SK-N-SH treated with all-trans-retinoic acid at 6 μM for 48 hours (cell line): ENCODE measurements around the gene IGDCC3.

Source experiments
- ATAC-seq: fragments of 200-7000 bp; cut with Tn5 transposase; 3 replicates; pipeline ENCODE4 v1.9.1; 2020; ENCODE audit warnings: mild to moderate bottlenecking, moderate library complexity
- BACH2 ChIP-seq: fragments of 250-450 bp; sonication (Bioruptor Pico); IDR thresholded peaks from 2 replicates; pipeline ENCODE4 v1.9.0; 2021; ENCODE audit warnings: mild to moderate bottlenecking, borderline replicate concordance
- CSDC2 ChIP-seq: fragments of 250-450 bp; sonication (Bioruptor Pico); IDR thresholded peaks from 2 replicates; pipeline ENCODE4 v1.5.0; 2020; ENCODE audit warnings: mild to moderate bottlenecking, moderate library complexity
- ESRRG ChIP-seq: fragments of 250-450 bp; sonication (Bioruptor Pico); IDR thresholded peaks from 2 replicates; pipeline ENCODE4 v1.6.1; 2021; ENCODE audit warnings: mild to moderate bottlenecking
- ISL1 ChIP-seq: fragments of 250-450 bp; sonication (Bioruptor Pico); IDR thresholded peaks from 2 replicates; pipeline ENCODE4 v2.1.2; 2022; ENCODE audit warnings: mild to moderate bottlenecking, moderate library complexity
- OSR1 ChIP-seq: fragments of 250-450 bp; sonication (Bioruptor Pico); IDR thresholded peaks from 2 replicates; pipeline ENCODE4 v1.8.0; 2022; ENCODE audit warnings: moderate library complexity, mild to moderate bottlenecking, inconsistent platforms
- PATZ1 ChIP-seq: fragments of 250-450 bp; sonication (Bioruptor Pico); IDR thresholded peaks from 2 replicates; pipeline ENCODE4 v1.8.0; 2020; ENCODE audit warnings: mild to moderate bottlenecking, moderate library complexity, borderline replicate concordance
- POU6F1 ChIP-seq: fragments of 250-450 bp; sonication (Bioruptor Pico); IDR thresholded peaks from 2 replicates; pipeline ENCODE4 v1.8.0; 2021; ENCODE audit warnings: low read depth, mild to moderate bottlenecking, moderate library complexity, borderline replicate concordance
- PPARA ChIP-seq: fragments of 250-450 bp; sonication (Bioruptor Pico); IDR thresholded peaks from 2 replicates; pipeline ENCODE4 v1.5.0; 2020; ENCODE audit warnings: mild to moderate bottlenecking, borderline replicate concordance
- RARB ChIP-seq: fragments of 250-450 bp; sonication (Bioruptor Pico); IDR thresholded peaks from 2 replicates; pipeline ENCODE4 v1.8.0; 2021; ENCODE audit warnings: mild to moderate bottlenecking, moderate library complexity
- SNAI2 ChIP-seq: fragments of 250-450 bp; sonication (Bioruptor Pico); IDR thresholded peaks from 2 replicates; pipeline ENCODE4 v1.5.0; 2020; ENCODE audit warnings: mild to moderate bottlenecking, moderate library complexity
- TOX ChIP-seq: fragments of 250-450 bp; sonication (Bioruptor Pico); IDR thresholded peaks from 2 replicates; pipeline ENCODE4 v1.8.0; 2021; ENCODE audit warnings: mild to moderate bottlenecking, moderate library complexity, borderline replicate concordance
- ZC3H10 ChIP-seq: fragments of 250-450 bp; sonication (Bioruptor Pico); IDR thresholded peaks from 2 replicates; pipeline ENCODE4 v1.5.1; 2021; ENCODE audit warnings: mild to moderate bottlenecking, moderate library complexity
- ZFP3 ChIP-seq: fragments of 250-450 bp; sonication (Bioruptor Pico); IDR thresholded peaks from 2 replicates; pipeline ENCODE4 v1.5.0; 2020; ENCODE audit warnings: mild to moderate bottlenecking, moderate library complexity
- ZNF565 ChIP-seq: fragments of 450-650 bp; formaldehyde crosslinking; conservative IDR thresholded peaks from 2 replicates; pipeline ENCODE4 v1.5.0; 2020; ENCODE audit warnings: low read depth, mild to moderate bottlenecking, moderate library complexity
- ZNF70 ChIP-seq: fragments of 450-650 bp; formaldehyde crosslinking; IDR thresholded peaks from 2 replicates; pipeline ENCODE4 v1.5.0; 2020; ENCODE audit warnings: mild to moderate bottlenecking, moderate library complexity
- ZNF8 ChIP-seq: fragments of 450-650 bp; formaldehyde crosslinking; IDR thresholded peaks from 2 replicates; pipeline ENCODE4 v1.5.0; 2020; ENCODE audit warnings: mild to moderate bottlenecking, moderate library complexity
- TF ChIP-seq, protein P1 (sequence below): fragments of 250-450 bp; sonication (Bioruptor Pico); IDR thresholded peaks from 2 replicates; pipeline ENCODE4 v1.5.1; 2020; ENCODE audit warnings: low read depth, mild to moderate bottlenecking, moderate library complexity
- TF ChIP-seq, protein P2 (sequence below): fragments of 250-450 bp; sonication (Bioruptor Pico); IDR thresholded peaks from 2 replicates; pipeline ENCODE4 v1.5.1; 2021; ENCODE audit warnings: mild to moderate bottlenecking, moderate library complexity

IGDCC3 gene

GRCh38 chr15:65303687-65304380 lies 74.0 kb downstream of the IGDCC3 start:
- peak; percentile 56 for ATAC-seq
- TF ChIP-seq BACH2 (CRISPR knock-in tag) (no peak), ZFP3 (CRISPR knock-in tag) (0 out of 2 replicates have a peak, but pooled peaks have one; percentile 13), CSDC2 (CRISPR knock-in tag) (0 out of 2 replicates have a peak, but pooled peaks have one; percentile 44), SNAI2 (CRISPR knock-in tag) (peak; percentile 32; the same call in 1 of the 2 replicates), ISL1 (CRISPR knock-in tag) (0 out of 2 replicates have a peak, but pooled peaks have one; percentile 26)
- TF ChIP-seq, all 23 proteins: peak for 4

DNA sequence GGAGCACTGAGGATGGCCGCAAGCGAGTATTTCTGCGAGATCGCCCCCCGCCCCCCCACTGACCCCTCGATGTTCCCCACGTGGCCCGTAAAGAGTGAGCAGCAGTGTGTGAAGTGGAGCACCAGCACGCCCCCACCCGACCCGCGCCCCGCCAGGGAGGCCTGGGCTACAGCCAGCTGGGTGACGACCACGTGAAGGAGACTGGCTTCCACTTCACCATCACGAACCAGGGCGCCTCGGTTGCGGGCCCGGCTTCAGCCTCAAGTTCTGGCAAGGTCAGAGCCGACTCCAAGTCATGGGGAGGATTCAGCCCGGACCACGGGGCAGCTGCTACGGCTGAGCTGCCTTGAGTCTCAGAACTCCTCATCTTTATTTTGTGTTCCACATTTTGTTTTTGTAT lies 75.7 kb downstream of the IGDCC3 start:
- TF ChIP-seq PATZ1, result no peak
- TF ChIP-seq, protein P1, sequence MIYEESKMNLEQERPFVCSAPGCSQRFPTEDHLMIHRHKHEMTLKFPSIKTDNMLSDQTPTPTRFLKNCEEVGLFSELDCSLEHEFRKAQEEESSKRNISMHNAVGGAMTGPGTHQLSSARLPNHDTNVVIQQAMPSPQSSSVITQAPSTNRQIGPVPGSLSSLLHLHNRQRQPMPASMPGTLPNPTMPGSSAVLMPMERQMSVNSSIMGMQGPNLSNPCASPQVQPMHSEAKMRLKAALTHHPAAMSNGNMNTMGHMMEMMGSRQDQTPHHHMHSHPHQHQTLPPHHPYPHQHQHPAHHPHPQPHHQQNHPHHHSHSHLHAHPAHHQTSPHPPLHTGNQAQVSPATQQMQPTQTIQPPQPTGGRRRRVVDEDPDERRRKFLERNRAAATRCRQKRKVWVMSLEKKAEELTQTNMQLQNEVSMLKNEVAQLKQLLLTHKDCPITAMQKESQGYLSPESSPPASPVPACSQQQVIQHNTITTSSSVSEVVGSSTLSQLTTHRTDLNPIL (CRISPR knock-in tag), result no peak
- no peak for TF ChIP-seq ZNF8 (CRISPR knock-in tag)
- TF ChIP-seq ZC3H10 (CRISPR knock-in tag), result no peak
- no peak for TF ChIP-seq TOX
- no peak for TF ChIP-seq ZNF70 (CRISPR knock-in tag)
- no peak for TF ChIP-seq SNAI2 (CRISPR knock-in tag)
- no peak for TF ChIP-seq POU6F1 (CRISPR knock-in tag)
- TF ChIP-seq PPARA (CRISPR knock-in tag), result no peak
- ATAC-seq, result no peak

DNA sequence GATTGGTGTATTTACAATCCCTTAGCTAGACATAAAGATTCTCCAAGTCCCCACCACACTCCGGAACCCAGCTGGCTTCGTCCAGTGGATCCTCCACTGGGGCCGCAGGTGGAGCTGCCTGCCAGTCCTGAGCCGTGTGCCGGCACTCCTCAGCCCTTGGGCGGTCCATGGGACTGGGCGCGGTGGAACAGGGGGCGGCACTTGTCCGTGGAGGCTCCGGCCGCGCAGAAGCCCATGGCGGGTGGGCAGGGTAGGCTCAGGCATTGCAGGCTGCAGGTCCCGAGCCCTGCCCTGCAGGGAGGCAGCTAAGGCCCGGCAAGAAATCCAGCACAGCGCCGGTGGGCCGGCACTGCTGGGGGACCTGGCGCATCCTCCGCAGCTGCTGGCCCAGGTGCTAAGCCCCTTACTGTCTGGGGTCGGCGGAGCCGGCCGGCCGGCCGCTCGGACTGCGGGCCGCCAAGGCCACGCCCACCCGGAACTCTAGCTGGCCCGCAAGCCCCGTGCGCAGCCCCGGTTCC lies 76.8 kb downstream of the IGDCC3 start:
- no peak for ATAC-seq
- TF ChIP-seq PATZ1, result no peak
- no peak for TF ChIP-seq ZC3H10 (CRISPR knock-in tag)
- TF ChIP-seq, protein P2, sequence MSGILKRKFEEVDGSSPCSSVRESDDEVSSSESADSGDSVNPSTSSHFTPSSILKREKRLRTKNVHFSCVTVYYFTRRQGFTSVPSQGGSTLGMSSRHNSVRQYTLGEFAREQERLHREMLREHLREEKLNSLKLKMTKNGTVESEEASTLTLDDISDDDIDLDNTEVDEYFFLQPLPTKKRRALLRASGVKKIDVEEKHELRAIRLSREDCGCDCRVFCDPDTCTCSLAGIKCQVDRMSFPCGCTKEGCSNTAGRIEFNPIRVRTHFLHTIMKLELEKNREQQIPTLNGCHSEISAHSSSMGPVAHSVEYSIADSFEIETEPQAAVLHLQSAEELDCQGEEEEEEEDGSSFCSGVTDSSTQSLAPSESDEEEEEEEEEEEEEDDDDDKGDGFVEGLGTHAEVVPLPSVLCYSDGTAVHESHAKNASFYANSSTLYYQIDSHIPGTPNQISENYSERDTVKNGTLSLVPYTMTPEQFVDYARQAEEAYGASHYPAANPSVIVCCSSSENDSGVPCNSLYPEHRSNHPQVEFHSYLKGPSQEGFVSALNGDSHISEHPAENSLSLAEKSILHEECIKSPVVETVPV (CRISPR knock-in tag), result no peak
- TF ChIP-seq ZNF565 (CRISPR knock-in tag), result no peak
- no peak for TF ChIP-seq ESRRG
- TF ChIP-seq ZNF8 (CRISPR knock-in tag), result no peak
- no peak for TF ChIP-seq CSDC2 (CRISPR knock-in tag)
- TF ChIP-seq ZFP3 (CRISPR knock-in tag), result no peak
- TF ChIP-seq, protein P1 (CRISPR knock-in tag), result no peak
- TF ChIP-seq PPARA (CRISPR knock-in tag), result no peak
- no peak for TF ChIP-seq BACH2 (CRISPR knock-in tag)
- no peak for TF ChIP-seq OSR1 (CRISPR knock-in tag)
- TF ChIP-seq RARB (CRISPR knock-in tag), result no peak
- TF ChIP-seq TOX, result no peak
- no peak for TF ChIP-seq SNAI2 (CRISPR knock-in tag)
- no peak for TF ChIP-seq ISL1 (CRISPR knock-in tag)
